HG03442 (cell line): ENCODE data around the gene SMG7.
A peak's percentile ranks its signal among the peaks of the same experiment; 100 is the strongest.

Experiments used
- ATAC-seq: cut with Tn5 transposase; IDR thresholded peaks from one replicate; pipeline ENCODE4 v1.9.1; 2021; ENCODE audit warnings: mild to moderate bottlenecking, moderate library complexity; ENCODE audit not compliant: unreplicated experiment

The SMG7 gene

GRCh38 chr1:183553764-183554163 is 81.5 kb downstream of the SMG7 start:
- no peak for ATAC-seq

- ATAC-seq, result no peak
These were observed 82.3 kb downstream of the SMG7 start for GRCh38 chr1:183554577-183554976.

DNA sequence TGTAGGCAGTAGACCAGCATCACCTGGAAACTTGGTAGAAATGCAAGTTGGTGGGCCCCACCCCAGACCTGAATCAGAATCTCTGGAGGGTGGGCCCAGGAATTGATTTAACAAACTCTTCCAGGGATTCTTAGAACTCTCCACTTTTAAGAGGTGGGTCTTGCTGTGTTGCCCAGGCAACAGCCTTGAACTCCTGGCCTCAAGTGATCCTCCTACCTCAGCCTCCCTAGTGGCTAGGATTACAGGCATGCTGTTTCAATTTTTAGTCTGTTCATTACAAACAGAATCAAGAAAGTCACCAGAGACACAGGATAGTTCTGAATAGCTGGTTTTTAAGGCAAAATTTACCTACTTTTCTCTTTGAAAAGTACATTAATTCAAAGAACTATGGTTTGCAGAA is 86.8 kb downstream of the SMG7 start:
- ATAC-seq, result no peak

GRCh38 chr1:183562701-183563100 is 90.4 kb downstream of the SMG7 start:
- ATAC-seq, result no peak

DNA sequence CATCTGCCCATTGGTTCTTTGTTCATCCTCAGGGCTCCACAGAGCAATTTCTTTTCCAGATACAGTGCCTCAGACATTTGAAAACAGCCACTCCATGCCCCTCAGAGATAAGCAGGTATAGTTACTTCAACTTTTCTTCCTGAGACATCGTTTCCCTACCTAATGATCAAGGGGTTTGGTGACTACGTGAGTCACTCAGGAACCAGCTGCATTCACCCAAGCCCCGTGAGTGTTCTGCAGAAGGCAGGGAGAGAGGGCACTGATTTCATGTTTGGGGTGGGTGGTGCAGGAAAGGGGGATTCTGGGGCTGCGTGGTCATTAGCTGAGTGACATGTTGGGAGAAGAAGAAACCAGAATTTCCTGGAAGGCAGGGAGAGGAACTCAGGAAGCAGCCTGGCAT is 93.0 kb downstream of the SMG7 start:
- ATAC-seq, result no peak

DNA sequence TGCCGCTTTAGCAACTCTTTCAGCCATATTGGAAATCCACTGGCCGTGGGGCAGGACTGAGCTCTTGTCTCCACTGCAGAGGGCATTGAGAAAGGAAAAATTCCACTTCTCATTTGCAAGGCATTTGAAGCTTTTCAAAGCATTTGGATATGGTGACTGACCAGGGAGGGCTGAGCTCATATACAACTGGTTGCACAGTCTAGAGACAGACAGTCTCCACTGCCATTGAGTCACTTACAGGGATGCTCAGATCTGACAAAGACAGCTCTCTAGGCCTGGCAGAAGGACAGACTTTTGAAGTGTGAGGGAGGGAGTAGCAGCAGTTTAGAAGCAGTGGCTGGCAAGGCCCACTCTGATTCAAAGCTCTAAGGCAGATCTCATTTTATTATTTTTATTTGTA is 93.7 kb downstream of the SMG7 start:
- ATAC-seq, result no peak

DNA sequence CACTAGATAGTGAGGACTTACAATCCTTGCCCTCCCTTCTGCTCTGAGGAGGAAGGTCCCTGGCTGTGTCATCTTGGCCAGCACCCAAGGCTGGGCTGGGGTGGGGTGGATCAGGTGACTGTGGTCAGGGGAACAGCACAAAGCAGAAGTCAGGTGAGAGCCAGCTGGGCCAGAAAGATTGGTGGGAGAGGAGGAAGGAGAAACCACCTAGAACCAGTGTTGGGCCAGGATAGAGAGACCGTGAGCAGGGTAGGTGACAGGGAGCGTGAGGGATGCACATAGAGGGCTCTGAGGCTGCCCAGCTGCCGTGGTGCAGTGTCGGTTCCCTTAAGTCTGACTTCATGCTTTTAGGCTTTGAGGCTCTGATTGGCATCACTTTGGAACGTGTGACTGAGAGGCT is 95.3 kb downstream of the SMG7 start:
- peak; percentile 56 for ATAC-seq

GRCh38 chr1:183568176-183569021 is 96.1 kb downstream of the SMG7 start:
- ATAC-seq, result no peak

DNA sequence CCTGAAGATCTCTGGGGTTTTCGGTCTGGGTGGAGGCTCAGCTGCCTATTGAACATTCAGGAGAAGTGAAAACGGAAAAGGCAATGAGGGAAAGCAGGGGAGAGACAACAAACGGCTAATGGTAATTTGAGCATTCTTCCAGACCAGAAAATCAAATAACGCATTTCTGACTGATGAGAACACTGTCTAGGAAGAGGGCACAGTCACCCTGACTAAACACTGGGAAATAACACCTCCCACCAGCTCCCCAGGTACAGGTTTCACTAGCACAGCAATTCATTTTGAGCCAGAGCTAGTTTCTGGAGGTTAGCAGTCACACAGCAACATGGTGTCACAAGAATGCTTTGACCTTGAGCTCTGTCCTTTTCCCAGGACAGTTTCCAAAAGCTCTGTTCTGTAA is 96.8 kb downstream of the SMG7 start:
- ATAC-seq, result no peak

DNA sequence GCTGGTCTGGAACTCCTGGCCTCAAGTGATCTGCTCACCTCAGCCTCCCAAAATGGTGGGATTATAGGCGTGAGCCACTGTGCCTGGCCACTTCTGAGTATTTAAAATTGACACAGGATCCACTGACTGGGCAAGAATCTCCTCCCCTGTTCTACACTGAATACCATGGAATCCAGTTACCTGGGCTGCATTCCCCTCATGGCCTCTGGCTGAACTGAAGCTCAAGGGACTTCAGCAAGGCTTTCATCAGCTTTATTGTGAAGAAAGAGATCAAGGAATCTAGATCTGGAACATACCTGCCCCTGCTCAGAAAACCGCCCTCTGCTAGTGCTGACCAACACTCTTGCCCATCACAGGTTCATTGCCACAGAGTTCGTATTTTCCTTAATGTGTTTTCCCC is 97.5 kb downstream of the SMG7 start:
- no peak for ATAC-seq

DNA sequence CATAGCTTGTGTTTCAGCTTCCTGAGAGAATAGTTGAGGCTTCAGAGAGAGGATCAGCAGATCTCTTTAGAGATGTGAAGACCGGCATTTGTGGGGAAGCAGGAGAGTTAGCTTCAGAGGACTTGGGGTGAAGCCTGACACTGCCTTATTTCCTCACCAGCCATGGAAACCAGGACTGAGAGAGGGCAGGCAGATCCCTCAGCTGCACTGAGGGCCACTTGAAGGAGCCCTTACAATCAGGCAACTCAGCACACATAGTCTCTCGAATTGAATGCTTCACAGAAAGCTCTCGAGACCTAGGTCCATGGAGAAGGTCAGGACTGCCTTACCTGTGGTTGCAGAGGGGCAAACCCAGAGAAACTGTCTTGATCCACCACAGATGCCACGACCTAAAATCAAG is 98.2 kb downstream of the SMG7 start:
- ATAC-seq, result no peak

DNA sequence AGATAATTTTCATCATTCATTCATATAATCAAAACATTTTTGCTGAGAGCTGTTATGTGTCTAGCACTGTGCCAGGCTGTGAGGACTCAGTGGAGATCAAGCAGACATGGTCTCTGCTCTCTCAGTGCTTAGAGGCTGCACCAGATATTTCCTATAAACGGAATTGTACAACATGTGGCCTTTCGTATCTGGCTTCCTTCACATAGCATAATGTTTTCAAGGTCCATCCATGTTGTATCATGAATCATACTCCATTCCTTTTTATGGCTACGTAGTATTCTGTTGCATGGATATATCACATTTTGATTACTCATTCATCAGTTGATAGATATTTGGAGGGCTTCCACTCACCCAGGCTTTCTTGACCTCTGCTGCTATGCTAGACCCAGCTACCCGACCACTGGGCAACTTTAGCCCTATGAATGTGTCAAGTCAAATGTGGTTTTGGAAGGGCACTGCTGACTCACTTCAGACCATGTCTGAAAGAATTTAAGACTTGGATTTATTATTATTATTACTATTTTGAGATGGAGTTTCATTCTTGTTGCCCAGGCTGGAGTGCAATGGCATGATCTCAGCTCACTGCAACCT is 99.5 kb downstream of the SMG7 start:
- ATAC-seq, result no peak

DNA sequence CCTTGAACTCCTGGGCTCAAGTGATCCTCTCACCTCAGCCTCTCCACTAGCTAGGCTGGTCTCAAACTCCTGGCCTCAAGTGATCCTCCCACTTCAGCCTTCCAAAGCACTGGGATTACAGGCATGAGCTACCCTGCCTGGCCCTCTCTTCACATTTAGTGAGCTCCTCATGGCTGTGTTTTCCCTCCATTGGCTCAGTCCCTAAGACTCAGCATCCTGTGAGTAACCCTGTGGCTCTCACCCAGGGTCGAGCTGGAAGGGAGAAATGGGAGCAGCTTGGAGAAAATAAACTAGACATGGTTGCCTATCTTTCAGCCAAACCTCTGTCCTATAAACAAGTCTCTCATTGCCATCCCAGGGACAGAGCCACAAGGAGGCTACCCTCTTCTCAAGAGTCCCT is 100.4 kb downstream of the SMG7 start:
- ATAC-seq, result no peak

- no peak for ATAC-seq
These were observed 103.3 kb downstream of the SMG7 start for GRCh38 chr1:183575606-183576005.

DNA sequence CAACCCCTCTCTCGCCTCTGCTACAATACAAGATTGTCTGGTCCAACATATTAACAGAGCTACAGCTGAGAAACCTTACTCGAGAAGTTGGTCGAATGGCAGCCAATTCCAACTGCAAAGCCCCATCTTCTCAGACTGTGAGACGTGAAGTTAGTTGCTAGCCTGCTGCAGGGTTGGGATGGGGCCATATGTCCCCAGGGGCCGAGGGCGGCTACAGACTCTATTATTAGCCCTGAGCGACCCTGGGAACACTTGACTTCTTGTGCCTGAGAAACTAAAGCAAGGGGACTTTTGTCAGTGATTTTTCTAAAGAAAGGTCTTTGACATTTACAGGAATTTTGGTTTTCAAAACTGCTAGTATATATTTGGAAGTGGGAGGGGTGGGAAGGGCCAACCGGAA is 104.2 kb downstream of the SMG7 start:
- ATAC-seq, result no peak

GRCh38 chr1:183577897-183578465 is 105.7 kb downstream of the SMG7 start:
- no peak for ATAC-seq

GRCh38 chr1:183578856-183579255 is 106.6 kb downstream of the SMG7 start:
- no peak for ATAC-seq

DNA sequence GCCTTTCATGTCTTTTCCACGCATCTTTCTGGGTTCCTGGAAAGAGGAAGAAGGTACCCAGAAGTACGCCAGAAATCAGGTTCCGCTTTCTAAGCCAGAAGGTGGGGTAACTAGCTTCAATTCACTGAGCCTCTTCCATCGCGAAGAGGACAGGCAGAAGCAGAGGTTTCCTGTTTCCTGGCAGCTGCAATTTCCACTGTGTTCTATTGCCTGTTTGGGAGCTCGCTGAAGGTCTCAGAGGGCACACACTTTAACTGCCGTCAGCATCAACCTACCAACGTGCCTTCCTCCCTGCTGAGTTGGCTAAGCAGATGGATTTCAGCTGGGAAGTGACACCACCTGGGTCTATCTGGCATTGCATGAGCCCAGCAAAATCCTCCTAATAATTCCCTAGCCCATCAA is 108.0 kb downstream of the SMG7 start:
- ATAC-seq, result no peak

DNA sequence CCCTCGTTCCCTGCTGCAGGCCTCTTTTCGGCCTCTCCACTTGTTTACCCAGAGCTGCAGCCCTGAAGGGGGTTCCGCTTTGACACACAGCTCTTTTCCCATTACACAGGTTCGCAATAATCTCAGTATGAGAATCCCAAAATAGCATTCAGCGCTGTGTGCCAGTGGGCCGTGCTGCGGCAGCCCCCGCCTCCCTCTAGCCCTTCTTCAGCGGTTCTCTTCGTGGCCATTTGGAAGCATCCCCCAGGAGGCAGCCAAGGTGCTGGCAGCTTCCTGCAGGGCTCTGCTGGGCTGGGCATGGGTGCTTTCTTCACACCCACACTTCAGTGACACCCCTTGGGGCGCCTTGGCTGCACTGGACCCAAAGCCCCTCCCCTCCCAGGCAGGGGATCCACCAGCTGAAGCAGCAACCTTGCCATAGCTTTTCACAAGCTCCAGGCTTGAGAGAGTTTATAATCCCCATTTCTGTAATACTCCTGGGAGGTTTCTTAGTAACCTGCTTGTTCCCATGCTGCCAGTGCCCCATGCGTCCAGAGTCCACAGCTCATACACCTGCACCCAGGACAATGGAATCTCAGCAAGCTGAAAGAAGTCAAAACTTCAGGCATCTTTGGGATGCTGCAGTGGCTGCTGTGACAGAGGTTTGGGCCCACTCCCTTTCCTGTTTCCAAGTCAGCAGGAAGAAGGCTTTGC is 109.9 kb downstream of the SMG7 start:
- no peak for ATAC-seq

DNA sequence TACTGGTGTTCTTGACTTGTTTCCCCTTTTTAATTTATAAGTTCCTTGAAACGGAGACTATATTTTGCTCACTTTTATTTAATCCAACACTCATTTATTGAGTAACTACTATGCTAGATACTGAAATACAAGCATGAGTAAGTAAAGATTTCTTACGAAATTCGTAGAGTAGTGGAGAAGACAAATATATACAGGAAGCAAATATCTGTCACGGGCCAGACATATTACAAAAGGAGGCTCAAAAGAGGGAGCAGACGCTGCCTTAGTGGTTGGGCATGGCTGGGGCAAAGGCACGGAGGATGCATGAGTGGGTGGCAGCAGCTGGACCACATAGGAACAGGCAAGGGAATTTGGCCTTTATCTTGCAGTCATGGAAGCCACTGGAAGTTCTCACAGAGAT is 111.2 kb downstream of the SMG7 start:
- no peak for ATAC-seq

DNA sequence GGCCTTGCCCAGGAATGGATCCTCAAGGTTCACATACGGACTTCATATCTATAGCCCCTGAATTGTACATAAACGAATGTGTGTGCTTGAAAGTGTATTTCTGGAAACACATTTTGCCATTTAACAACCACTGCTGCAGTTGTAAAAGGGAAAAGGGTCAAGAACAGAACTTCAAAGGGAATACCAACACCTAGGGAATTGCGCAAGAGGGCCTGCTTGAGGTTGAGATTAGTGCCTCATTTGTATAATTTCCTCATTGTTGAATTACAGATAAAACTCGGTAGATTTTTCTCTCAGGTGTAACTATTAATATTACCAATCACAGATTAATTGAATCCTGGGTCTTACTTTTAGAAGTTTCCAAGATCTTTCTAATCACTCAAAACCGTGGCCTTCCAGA is 111.8 kb downstream of the SMG7 start:
- ATAC-seq, result no peak

DNA sequence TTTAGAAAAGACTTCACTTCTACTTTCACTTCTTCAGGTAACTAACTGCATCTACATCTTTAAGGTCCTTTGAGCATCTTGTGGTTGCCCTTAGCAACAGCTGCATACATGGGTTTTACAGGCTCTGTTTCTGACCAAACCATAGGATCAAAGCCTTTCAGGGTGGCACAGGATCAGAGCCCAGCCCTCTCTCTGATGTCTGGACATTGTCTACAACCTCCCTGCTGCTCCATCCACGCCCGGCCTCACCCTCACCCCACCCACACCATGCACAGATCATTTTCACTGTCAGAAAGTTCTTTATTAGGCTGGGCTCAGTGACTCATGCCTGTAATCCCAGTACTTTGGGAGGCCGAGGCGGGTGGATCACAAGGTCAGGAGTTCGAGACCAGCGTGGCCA is 112.7 kb downstream of the SMG7 start:
- no peak for ATAC-seq
